NCI-H2171 treated with DMSO at 0.1 percent for 48 hours (cell line): ENCODE measurements around the gene HJV.
A peak's percentile ranks its signal among the peaks of the same experiment; 100 is the strongest.
"Not testable (repeated sequence)": the region's sequence is repeated elsewhere in the genome, so short reads cannot be mapped to it uniquely, and the experiment has no call there.

Experiments
- DNase-seq: peaks from one replicate; lab custom pipeline; 2025; lab: John Stamatoyannopoulos, UW

Gene HJV

GRCh38 chr1:146021622-146022402 is at the start of gene HJV:
TSS of gene HJV (minus strand) at chr1:146021735. CDS start at chr1:146020231, 1,504 bp downstream.
- DNase-seq, result no peak

GRCh38 chr1:146059148-146059547 is 37.6 kb upstream of the HJV start:
- DNase-seq, result not testable (repeated sequence)

- DNase-seq, result peak; percentile 97
These were observed 30.5 kb upstream of the HJV start for GRCh38 chr1:146051852-146052676.

- no peak for DNase-seq
These were observed 29.9 kb upstream of the HJV start for GRCh38 chr1:146051452-146051851.

- not testable (repeated sequence) for DNase-seq
These were observed 29.1 kb upstream of the HJV start for GRCh38 chr1:146050652-146050963.

- DNase-seq, result not testable (repeated sequence)
These were observed 28.5 kb upstream of the HJV start for GRCh38 chr1:146049866-146050651.

- no peak for DNase-seq
These were observed 27.9 kb upstream of the HJV start for GRCh38 chr1:146049436-146049835.

GRCh38 chr1:146048514-146049115 is 27.1 kb upstream of the HJV start:
- not testable (repeated sequence) for DNase-seq

- DNase-seq, result no peak
These were observed 25.1 kb upstream of the HJV start for GRCh38 chr1:146046664-146047063.

GRCh38 chr1:146039844-146040194 is 18.3 kb upstream of the HJV start:
- DNase-seq, result no peak

GRCh38 chr1:146036965-146037646 is 15.6 kb upstream of the HJV start:
- peak; percentile 89 for DNase-seq

- DNase-seq, result no peak
These were observed 14.9 kb upstream of the HJV start for GRCh38 chr1:146036241-146036964.

GRCh38 chr1:146035048-146035423 is 13.5 kb upstream of the HJV start:
- DNase-seq, result no peak

- peak; percentile 22 for DNase-seq
These were observed 11.2 kb upstream of the HJV start for GRCh38 chr1:146032631-146033219.

GRCh38 chr1:146031476-146031875 is 9.9 kb upstream of the HJV start:
- DNase-seq, result no peak

GRCh38 chr1:146029117-146029516 is 7.6 kb upstream of the HJV start:
- DNase-seq, result no peak

- not testable (repeated sequence) for DNase-seq
These were observed 5.1 kb upstream of the HJV start for GRCh38 chr1:146026650-146027049.

GRCh38 chr1:146025787-146026495 is 4.4 kb upstream of the HJV start:
- DNase-seq, result not testable (repeated sequence)

- no peak for DNase-seq
These were observed 1.0 kb upstream of the HJV start for GRCh38 chr1:146022403-146023127.
